ENCODE data around the gene PREX1. TPM values are rescaled to one million over a fixed set of nuclear protein-coding genes. Genes with fewer than 3 reads are reported as not detected.

The PREX1 gene
- polyA plus RNA-seq, 1 of the 3 experiments (the other 2 are of a cell fraction) = 5.3 TPM

DNA sequence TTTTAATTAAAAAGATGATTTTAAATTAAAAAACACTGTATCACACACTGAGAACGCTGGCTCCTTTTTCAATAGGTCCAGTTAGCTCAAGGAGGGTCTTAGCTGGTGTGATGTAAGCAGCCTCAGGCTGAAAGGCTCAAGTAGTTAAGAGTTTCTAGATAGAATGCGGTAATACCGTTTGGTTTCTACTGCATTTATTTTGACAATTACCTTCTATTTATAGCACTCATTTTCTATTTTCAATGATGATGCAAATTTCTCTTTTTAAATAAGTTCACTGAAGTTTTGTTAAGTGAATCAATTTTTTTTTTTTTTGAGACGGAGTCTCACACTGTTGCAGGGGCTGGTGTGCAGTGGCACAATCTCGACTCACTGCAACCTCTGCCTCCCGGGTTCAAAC lies 87.1 kb downstream of the PREX1 start:
- H3K36me3 ChIP-seq (replicated peaks in 1 of 2; ENCODE audit: control insufficient read depth in 1 of 2, insufficient read depth in 2 of 2, low read length in 1 of 2) = no peaks in the 10 kb centered on the region
- H3K79me2 ChIP-seq (ENCODE audit: insufficient read depth) = no peaks in the 10 kb centered on the region
- no peaks in the 10 kb centered on the region for H4K20me1 ChIP-seq (ENCODE audit: insufficient read depth)
- H3K27me3 ChIP-seq (ENCODE audit: insufficient read depth) = no peaks in the 10 kb centered on the region
- H3K4me3 ChIP-seq (ENCODE audit: low read depth in 2 of 2, low read length in 1 of 2) = no peak overlapping the region
- H3K9ac ChIP-seq = no peak overlapping the region
- ChIA-PET CTCF (interaction anchor here (0.6 to 1.0 kb wide), 2 partner anchors 83 to 120 kb away, joined by 3 read pairs; no protein-coding TSS in a partner anchor), POLR2A (no interaction called here)
- no peak for DNase-seq
- H3K9me3 ChIP-seq = no peaks in the 10 kb centered on the region
- H3K4me1 ChIP-seq (ENCODE audit: control insufficient read depth in 1 of 2, insufficient read depth in 2 of 2, low read depth in 1 of 2, low read length in 1 of 2) = peaks cover 0 to 5% of the 10 kb centered on the region in 2 experiments; a peak in 1 of 4 replicates
- H3F3A ChIP-seq (replicated peaks; ENCODE audit: insufficient read depth) = no peaks in the 10 kb centered on the region
- H2AFZ ChIP-seq (ENCODE audit: low read depth) = no peak overlapping the region
- TF ChIP-seq YY1 (IDR thresholded peaks at IDR 0.05; ENCODE audit: low read depth) (no peak), NRF1 (IDR thresholded peaks at IDR 0.05; ENCODE audit: low read depth, low read length) (no peak), SIN3A (IDR thresholded peaks at IDR 0.05; ENCODE audit: borderline replicate concordance, low read depth, low read length) (no peak), ELF1 (IDR thresholded peaks at IDR 0.05) (no peak), POLR2AphosphoS5 (IDR thresholded peaks at IDR 0.05; ENCODE audit: low read depth, low read length) (no peak), JUND (IDR thresholded peaks at IDR 0.05) (no peak), CHD2 (IDR thresholded peaks at IDR 0.05; ENCODE audit: low read length, partially characterized antibody) (no peak), SMC3 (IDR thresholded peaks at IDR 0.05; ENCODE audit: low read depth, low read length) (no peak)
- WGBS (ENCODE audit: low lambda C conversion rate) = 84% methylated on average over 6 of the region's 6 CpGs
- no peaks in the 10 kb centered on the region for H3K9me2 ChIP-seq
- H3K4me2 ChIP-seq = no peak overlapping the region
- H3K27ac ChIP-seq (ENCODE audit: low read depth in 2 of 2, low read length in 1 of 2) = no peak overlapping the region

DNA sequence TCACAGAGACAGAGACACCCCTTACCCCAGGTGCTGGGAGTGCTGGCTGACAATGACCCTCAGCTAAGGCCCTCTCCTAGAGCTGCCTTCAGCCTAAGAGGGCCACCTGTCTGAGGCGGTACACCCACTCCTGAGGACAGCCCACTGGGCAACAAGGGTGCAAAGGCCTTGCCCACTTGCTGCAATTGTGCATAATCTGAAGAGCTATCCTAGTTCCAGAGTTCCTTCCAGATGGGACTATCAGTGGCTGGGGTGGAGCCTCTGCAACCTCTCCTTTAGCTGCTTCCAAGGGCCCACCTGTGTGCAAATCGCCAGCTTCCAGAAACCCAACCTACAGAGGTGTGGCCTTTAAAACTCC lies 87.5 kb downstream of the PREX1 start:
- Histone ChIP-seq H2AFZ (ENCODE audit: low read depth) (no peak overlapping the region), H3K9me3 (no peaks in the 10 kb centered on the region), H3K4me3 (ENCODE audit: low read depth in 2 of 2, low read length in 1 of 2) (no peak overlapping the region), H3K9me2 (no peaks in the 10 kb centered on the region), H3K4me1 (ENCODE audit: control insufficient read depth in 1 of 2, insufficient read depth in 2 of 2, low read depth in 1 of 2, low read length in 1 of 2) (peaks cover 0 to 5% of the 10 kb centered on the region in 2 experiments; a peak in 1 of 4 replicates), H3F3A (replicated peaks; ENCODE audit: insufficient read depth) (no peaks in the 10 kb centered on the region), H3K79me2 (ENCODE audit: insufficient read depth) (no peaks in the 10 kb centered on the region), H3K9ac (no peak overlapping the region), H3K36me3 (replicated peaks in 1 of 2; ENCODE audit: control insufficient read depth in 1 of 2, insufficient read depth in 2 of 2, low read length in 1 of 2) (no peaks in the 10 kb centered on the region), H4K20me1 (ENCODE audit: insufficient read depth) (no peaks in the 10 kb centered on the region), H3K4me2 (no peak overlapping the region), H3K27ac (ENCODE audit: low read depth in 2 of 2, low read length in 1 of 2) (no peak overlapping the region), H3K27me3 (ENCODE audit: insufficient read depth) (no peaks in the 10 kb centered on the region)
- ChIA-PET POLR2A (no interaction called here), CTCF (interaction anchor here (0.6 to 1.0 kb wide), 2 partner anchors 83 to 120 kb away, joined by 3 read pairs; no protein-coding TSS in a partner anchor)
- DNase-seq = no peak
- TF ChIP-seq YY1 (IDR thresholded peaks at IDR 0.05; ENCODE audit: low read depth) (no peak), RFX5 (IDR thresholded peaks at IDR 0.05; ENCODE audit: low read length) (no peak)
- 89% methylated on average over 1 of the region's 2 CpGs for WGBS (ENCODE audit: low lambda C conversion rate)

DNA sequence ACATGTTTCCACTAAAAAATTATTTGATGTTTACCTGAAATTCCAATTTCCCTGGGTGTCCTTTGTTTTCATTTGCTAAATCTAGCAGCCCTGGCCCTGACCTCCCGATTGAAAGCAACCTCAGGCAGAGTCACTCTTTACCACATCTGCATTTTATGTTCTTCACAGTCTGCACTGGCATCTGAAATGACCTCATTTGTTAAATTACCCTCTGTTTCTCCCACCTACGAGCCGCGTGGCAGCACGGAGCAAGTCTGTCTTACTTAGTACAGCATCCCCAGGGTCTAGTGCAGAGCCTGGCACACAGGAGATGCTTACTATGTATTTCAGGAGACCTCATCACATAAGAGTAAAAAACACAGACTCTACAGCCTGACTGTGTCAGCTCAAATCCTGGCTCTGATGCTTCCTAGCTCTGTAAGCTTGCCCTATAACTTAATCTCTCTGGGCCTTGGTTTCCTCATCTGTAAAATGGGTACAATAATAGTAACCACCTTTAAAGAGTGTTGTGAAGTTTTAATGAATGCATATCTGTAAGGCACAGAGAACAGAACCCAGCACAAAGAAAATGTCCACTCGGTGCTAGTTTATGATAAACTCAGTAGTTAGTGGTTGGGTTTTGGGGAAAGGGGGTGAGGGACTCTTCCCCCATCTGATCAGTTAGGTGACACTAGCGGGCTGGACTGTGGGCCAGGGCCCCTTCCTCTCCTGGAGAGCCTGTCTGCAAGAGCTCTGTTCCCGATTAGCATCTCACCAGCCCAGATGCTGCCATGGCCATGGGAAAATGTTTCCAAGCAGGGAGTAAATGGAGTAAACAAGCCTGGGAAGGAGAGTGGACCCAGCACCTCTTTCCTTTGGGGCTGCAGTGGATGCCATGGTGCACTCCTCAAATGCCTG lies 88.2 kb downstream of the PREX1 start:
- no peaks in the 10 kb centered on the region for H3K36me3 ChIP-seq (replicated peaks in 1 of 2; ENCODE audit: control insufficient read depth in 1 of 2, insufficient read depth in 2 of 2, low read length in 1 of 2)
- 71% methylated on average over 8 of the region's 8 CpGs for WGBS (ENCODE audit: low lambda C conversion rate)
- H4K20me1 ChIP-seq (ENCODE audit: insufficient read depth) = no peaks in the 10 kb centered on the region
- no peak overlapping the region for H2AFZ ChIP-seq (ENCODE audit: low read depth)
- H3K9me2 ChIP-seq = no peaks in the 10 kb centered on the region
- POLR2A ChIA-PET = no interaction called here
- H3F3A ChIP-seq (replicated peaks; ENCODE audit: insufficient read depth) = no peaks in the 10 kb centered on the region
- DNase-seq = peak; percentile 39
- H3K4me2 ChIP-seq = no peak overlapping the region
- no peaks in the 10 kb centered on the region for H3K79me2 ChIP-seq (ENCODE audit: insufficient read depth)
- TF ChIP-seq, protein P1, sequence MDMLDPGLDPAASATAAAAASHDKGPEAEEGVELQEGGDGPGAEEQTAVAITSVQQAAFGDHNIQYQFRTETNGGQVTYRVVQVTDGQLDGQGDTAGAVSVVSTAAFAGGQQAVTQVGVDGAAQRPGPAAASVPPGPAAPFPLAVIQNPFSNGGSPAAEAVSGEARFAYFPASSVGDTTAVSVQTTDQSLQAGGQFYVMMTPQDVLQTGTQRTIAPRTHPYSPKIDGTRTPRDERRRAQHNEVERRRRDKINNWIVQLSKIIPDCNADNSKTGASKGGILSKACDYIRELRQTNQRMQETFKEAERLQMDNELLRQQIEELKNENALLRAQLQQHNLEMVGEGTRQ (IDR thresholded peaks at IDR 0.05; ENCODE audit: borderline replicate concordance, low read depth, low read length) = no peak
- TF ChIP-seq JUND (IDR thresholded peaks at IDR 0.05) = no peak
- TF ChIP-seq POLR2AphosphoS5 (IDR thresholded peaks at IDR 0.05; ENCODE audit: low read depth, low read length) = no peak
- H3K4me3 ChIP-seq (ENCODE audit: low read depth in 2 of 2, low read length in 1 of 2) = no peak overlapping the region
- CTCF ChIA-PET = interaction anchor here (1.0 kb wide), 1 partner anchor 82 kb away, joined by 3 read pairs; no protein-coding TSS in a partner anchor
- no peaks in the 10 kb centered on the region for H3K9me3 ChIP-seq
- H3K9ac ChIP-seq = no peak overlapping the region
- no peak overlapping the region for H3K27ac ChIP-seq (ENCODE audit: low read depth in 2 of 2, low read length in 1 of 2)
- H3K27me3 ChIP-seq (ENCODE audit: insufficient read depth) = no peaks in the 10 kb centered on the region
- H3K4me1 ChIP-seq (ENCODE audit: control insufficient read depth in 1 of 2, insufficient read depth in 2 of 2, low read depth in 1 of 2, low read length in 1 of 2) = peaks cover 0 to 5% of the 10 kb centered on the region in 2 experiments; a peak in 1 of 4 replicates
